Endothelial cell (in vitro differentiated cells): ENCODE results near the gene STX16. TPM values are rescaled to one million over a fixed set of nuclear protein-coding genes. Genes with fewer than 3 reads are reported as not detected.

ENCODE experiments used
- DNase-seq: peaks from one replicate; pipeline ENCODE4 v3.0.0; 2021; ENCODE audit warnings: low spot score
- H3K27ac Mint-ChIP-seq: one replicate; pipeline ENCODE4 v1.8.0; 2021; ENCODE audit warnings: mixed read lengths, inconsistent platforms; ENCODE audit not compliant: unreplicated experiment
- H3K27me3 Mint-ChIP-seq: one replicate; pipeline ENCODE4 v1.8.0; 2021; ENCODE audit warnings: mild to moderate bottlenecking, moderate library complexity, mixed read lengths, inconsistent platforms; ENCODE audit not compliant: unreplicated experiment
- H3K36me3 Mint-ChIP-seq: one replicate; pipeline ENCODE4 v1.8.0; 2021; ENCODE audit warnings: mild to moderate bottlenecking, low read depth, mixed read lengths, inconsistent platforms; ENCODE audit not compliant: unreplicated experiment
- H3K4me1 Mint-ChIP-seq: one replicate; pipeline ENCODE4 v1.8.0; 2021; ENCODE audit warnings: mild to moderate bottlenecking, mixed read lengths, inconsistent platforms; ENCODE audit not compliant: unreplicated experiment
- H3K4me3 Mint-ChIP-seq: one replicate; pipeline ENCODE4 v1.8.0; 2021; ENCODE audit warnings: mild to moderate bottlenecking, mixed read lengths, inconsistent platforms; ENCODE audit not compliant: unreplicated experiment
- H3K9me3 Mint-ChIP-seq: one replicate; pipeline ENCODE4 v1.8.0; 2021; ENCODE audit warnings: mixed read lengths, inconsistent platforms; ENCODE audit not compliant: unreplicated experiment
- CTCF ChIP-seq: fragments of 200-600 bp; sonication (generic); IDR thresholded peaks from one replicate; pipeline ENCODE4 v1.5.0; 2021; ENCODE audit warnings: antibody characterized with exemption; ENCODE audit not compliant: unreplicated experiment
- total RNA-seq: library from RNA; stranded (reverse); fragmentation: NEBNext Ultra II Directional; extraction: Animal tissue kit (Norgen Biotek cat#: 25700); gene quantifications from one replicate; pipeline ENCODE4 v1.2.1, GENCODE V29; 2021; ENCODE audit not compliant: unreplicated experiment

The STX16 gene
- total RNA-seq, 1 donor from 2014 or later: 77.9 TPM

- Mint-ChIP-seq H3K27me3 (peaks cover 4% of the 10 kb centered on the region), H3K4me3 (no peak overlapping the region), H3K36me3 (no peaks in the 10 kb centered on the region), H3K4me1 (peaks cover 12% of the 10 kb centered on the region), H3K27ac (no peak overlapping the region), H3K9me3 (no peaks in the 10 kb centered on the region)
- no peak for TF ChIP-seq CTCF
- DNase-seq: peak; percentile 24
These were observed 37.8 kb downstream of the STX16 start for GRCh38 chr20:58688840-58689239.

- Mint-ChIP-seq H3K27ac (peak overlapping the region; percentile 30), H3K4me1 (peaks cover 14% of the 10 kb centered on the region), H3K27me3 (peaks cover 6% of the 10 kb centered on the region), H3K9me3 (no peaks in the 10 kb centered on the region), H3K36me3 (no peaks in the 10 kb centered on the region), H3K4me3 (no peak overlapping the region)
- TF ChIP-seq CTCF: no peak
- DNase-seq: no peak
These were observed 39.5 kb downstream of the STX16 start for GRCh38 chr20:58690396-58691135.

- H3K4me1 Mint-ChIP-seq: peaks cover 15% of the 10 kb centered on the region
- no peaks in the 10 kb centered on the region for H3K9me3 Mint-ChIP-seq
- no peak for DNase-seq
- peaks cover 6% of the 10 kb centered on the region for H3K27me3 Mint-ChIP-seq
- TF ChIP-seq CTCF: no peak
- H3K4me3 Mint-ChIP-seq: peak overlapping the region; percentile 59
- peak overlapping the region; percentile 52 for H3K27ac Mint-ChIP-seq
- peaks cover 1% of the 10 kb centered on the region for H3K36me3 Mint-ChIP-seq
These were observed 40.9 kb downstream of the STX16 start for GRCh38 chr20:58691773-58692578.

GRCh38 chr20:58692579-58693225 is 41.6 kb downstream of the STX16 start, which contains the start of gene NPEPL1:
TSS of gene NPEPL1 (plus strand) at chr20:58692800. CDS start at chr20:58692901, 101 bp downstream.
- H3K27ac Mint-ChIP-seq: peak within 1 kb of the TSS; percentile 52

More at GRCh38 chr20:58692579-58693225, 41.6 kb downstream of the STX16 start, which contains the start of gene NPEPL1:
- Mint-ChIP-seq H3K9me3 (no peaks in the 10 kb centered on the region), H3K27me3 (peaks cover 8% of the 10 kb centered on the region), H3K4me3 (peak within 1 kb of the TSS; percentile 59), H3K36me3 (peaks cover 7% of the 10 kb centered on the region), H3K4me1 (peaks cover 17% of the 10 kb centered on the region)
- TF ChIP-seq CTCF: no peak
- peak; percentile 85 for DNase-seq
